ENCODE measurements around the gene RPS2.

- no peak for TF ChIP-seq POLR2A (IDR thresholded peaks at IDR 0.05)
- no peak for TF ChIP-seq CTCF (IDR thresholded peaks at IDR 0.05)
Observed at GRCh38 chr16:1987198-1987597, 22.6 kb upstream of the RPS2 start.

Measured in uterus (tissue), 2 donors.